GM12878 (cell line): ENCODE results near the gene GLP1R. TPM values are rescaled to one million over a fixed set of nuclear protein-coding genes. Genes with fewer than 3 reads are reported as not detected.

ENCODE experiments used
- ATAC-seq: fragments of 200-7000 bp; cut with Tn5 transposase; 3 replicates; pipeline ENCODE4 v1.9.1; 2020; ENCODE audit warnings: mild to moderate bottlenecking, moderate library complexity
- BruUV-seq: library from RNA; stranded (reverse); fragments of 400-500 nt; replicated peaks from 2 replicates; lab custom pipeline; 2021; lab: Mats Ljungman, UMichigan
- CTCF ChIA-PET: fragments of 300-600 bp; sonication (Branson Sonifier 250); formaldehyde crosslinking; extraction: SDS; loops from one replicate; lab custom pipeline; 2021; ENCODE audit warnings: inconsistent platforms; lab: Yijun Ruan, JAX
- POLR2A ChIA-PET: fragments of 350-600 bp; formaldehyde crosslinking; extraction: SDS; loops from one replicate; lab custom pipeline; 2021; ENCODE audit warnings: inconsistent platforms; lab: Charles Lee
- RAD21 ChIA-PET: fragments of 300-600 bp; sonication (Branson Sonifier 250); formaldehyde crosslinking; loops from one replicate; lab custom pipeline; 2023; ENCODE audit warnings: antibody characterized with exemption; ENCODE audit not compliant: unreplicated experiment; lab: Charles Lee
- SMC1A ChIA-PET: fragments of 300-600 bp; sonication (Branson Sonifier 250); formaldehyde crosslinking; loops from one replicate; lab custom pipeline; 2023; ENCODE audit not compliant: unreplicated experiment, uncharacterized antibody; lab: Charles Lee
- DNase-seq: peaks from one replicate; pipeline ENCODE4 v3.0.0-alpha.2; 2011; ENCODE audit warnings: low read depth, low spot score
- FAIRE-seq: peaks from 3 replicates; lab custom pipeline; 2011; peaks lifted over from hg19 to GRCh38; lab: Jason Lieb, UNC
- H2AFZ ChIP-seq: 2 replicates; pipeline ENCODE4 v1.6.0; 2011; ENCODE audit warnings: low read depth, low read length, control low read depth; ENCODE audit not compliant: control insufficient read depth
- H3K27ac ChIP-seq: 2 replicates; pipeline ENCODE4 v1.5.1; 2011; ENCODE audit warnings: control low read depth; ENCODE audit not compliant: control insufficient read depth, insufficient read depth
- H3K27me3 ChIP-seq, 2 experiments: replicated peaks in 1 of 2; 2 replicates each; pipeline versions ENCODE4 v1.6.0 to v1.6.1; 2011; ENCODE audit warnings: low read length in 1 of 2; ENCODE audit not compliant: control insufficient read depth in 2 of 2, insufficient read depth in 2 of 2
- H3K36me3 ChIP-seq, 2 experiments: 2 replicates each; pipeline ENCODE4 v1.5.1; 2011; ENCODE audit warnings: low read length in 1 of 2; ENCODE audit not compliant: control insufficient read depth in 2 of 2, insufficient read depth in 2 of 2
- H3K4me1 ChIP-seq: 2 replicates; pipeline ENCODE4 v1.6.1; 2011; ENCODE audit warnings: mild to moderate bottlenecking, low read length, moderate library complexity, mixed read lengths; ENCODE audit not compliant: control insufficient read depth, insufficient read depth
- H3K4me2 ChIP-seq: 2 replicates; pipeline ENCODE4 v1.6.0; 2011; ENCODE audit warnings: control low read depth; ENCODE audit not compliant: control insufficient read depth, insufficient read depth
- H3K4me3 ChIP-seq: fragments of 200-600 bp; sonication (generic); 2 replicates; pipeline ENCODE4 v1.5.1; 2016
- H3K79me2 ChIP-seq: 2 replicates; pipeline ENCODE4 v1.6.0; 2011; ENCODE audit warnings: low read length; ENCODE audit not compliant: control insufficient read depth, insufficient read depth
- H3K9ac ChIP-seq: 2 replicates; pipeline ENCODE4 v1.8.0; 2011; ENCODE audit warnings: low read length, control low read depth, mixed read lengths; ENCODE audit not compliant: control insufficient read depth, insufficient read depth
- H3K9me3 ChIP-seq: replicated peaks from 3 replicates; pipeline ENCODE4 v1.5.1; 2011; ENCODE audit warnings: mild to moderate bottlenecking, low read length; ENCODE audit not compliant: control insufficient read depth, insufficient read depth
- H4K20me1 ChIP-seq: 2 replicates; pipeline ENCODE4 v1.6.0; 2011; ENCODE audit not compliant: control insufficient read depth, insufficient read depth
- BCL3 ChIP-seq: IDR thresholded peaks from 2 replicates; pipeline ENCODE4 v1.6.1; 2011; ENCODE audit warnings: borderline replicate concordance, low read depth, mild to moderate bottlenecking, moderate library complexity, low read length; ENCODE audit not compliant: insufficient read depth, poor library complexity, severe bottlenecking
- CBFB ChIP-seq: IDR thresholded peaks from 2 replicates; pipeline ENCODE4 v1.6.1; 2016; ENCODE audit warnings: antibody characterized with exemption, low read depth
- CBX3 ChIP-seq: fragments of 200-600 bp; sonication (generic); IDR thresholded peaks from 2 replicates; pipeline ENCODE4 v1.6.1; 2016; ENCODE audit warnings: low read depth, borderline replicate concordance
- CHD2 ChIP-seq: IDR thresholded peaks from 2 replicates; pipeline ENCODE4 v1.6.1; 2011; ENCODE audit warnings: low read depth, low read length, improper control_type of control experiment, borderline replicate concordance
- E2F4 ChIP-seq: IDR thresholded peaks from 2 replicates; pipeline ENCODE4 v1.6.1; 2012; ENCODE audit warnings: low read depth, low read length, improper control_type of control experiment
- HCFC1 ChIP-seq: fragments of 150-350 bp; IDR thresholded peaks from 2 replicates; pipeline ENCODE4 v1.6.1; 2014; ENCODE audit warnings: low read length
- KAT2A ChIP-seq: conservative IDR thresholded peaks from 2 replicates; pipeline ENCODE4 v1.6.1; 2011; ENCODE audit warnings: low read depth, low read length; ENCODE audit not compliant: control insufficient read depth
- KDM1A ChIP-seq: fragments of 200-600 bp; sonication (generic); IDR thresholded peaks from 2 replicates; pipeline ENCODE4 v1.6.1; 2016; ENCODE audit warnings: borderline replicate concordance
- MYB ChIP-seq: fragments of 150-350 bp; IDR thresholded peaks from 2 replicates; pipeline ENCODE4 v1.6.1; 2014; ENCODE audit warnings: mild to moderate bottlenecking, low read depth, low read length, borderline replicate concordance
- SUZ12 ChIP-seq: fragments of 200-600 bp; sonication (generic); IDR thresholded peaks from one replicate; pipeline ENCODE4 v1.6.1; 2018; ENCODE audit warnings: antibody characterized with exemption, mild to moderate bottlenecking; ENCODE audit not compliant: unreplicated experiment
- ZZZ3 ChIP-seq: IDR thresholded peaks from 2 replicates; pipeline ENCODE4 v1.6.1; 2011; ENCODE audit warnings: low read depth; ENCODE audit not compliant: control insufficient read depth, insufficient read length
- WGBS: methylation state at CpG from one replicate; pipeline ENCODE4 v1.1.6; 2016; ENCODE audit warnings: low lambda C conversion rate; ENCODE audit not compliant: insufficient replicate concordance, insufficient coverage; ENCODE audit errors: missing lambda C conversion rate; 5-methylcytosine and 5-hydroxymethylcytosine counted together
- in situ Hi-C: fragments of 300-500 bp; cut with MboI; formaldehyde crosslinking; loops from 9 replicates; pipeline ENCODE4 v1.14.3; 2018; ENCODE audit warnings: mixed read lengths
- intact Hi-C: fragments of 100-400 bp; cut with micrococcal nuclease; formaldehyde crosslinking; loops from one replicate; pipeline ENCODE4 v1.14.2; 2022; ENCODE audit not compliant: unreplicated experiment
- polyA plus RNA-seq, 11 experiments: library from polyadenylated mRNA; depleted of rRNA in 4 of 11; unstranded in 6 of 11; stranded (reverse) in 5 of 11; fragments of >200 nt; fragmentation: Nextera tagmentation in 4 of 11; fragmentation: Illumina TruSeq in 1 of 11; extraction: Ambion mirVana in 4 of 11; extraction: Trizol in 1 of 11; gene quantifications; 1 replicate in 1 of 11; 2 replicates in 10 of 11; pipeline versions ENCODE4 v1.2.1 to v1.2.3, GENCODE V29; 2011 to 2016; ENCODE audit warnings: inconsistent platforms in 2 of 11, missing spikeins in 2 of 11, low read depth in 1 of 11
- total RNA-seq, 4 experiments: library from RNA; depleted of rRNA in 3 of 4; stranded (reverse); fragments of >200 nt in 3 of 4; fragmentation: Illumina TruSeq in 1 of 4; extraction: Trizol in 1 of 4; gene quantifications; 2 replicates each; pipeline versions ENCODE4 v1.2.1 to v1.2.3, GENCODE V29; 2013 to 2021
- TF ChIP-seq, protein P1 (sequence below): fragments of 450-650 bp; IDR thresholded peaks from 2 replicates; pipeline ENCODE4 v1.6.1; 2017; ENCODE audit warnings: mild to moderate bottlenecking, moderate library complexity
- TF ChIP-seq, protein P2 (sequence below): fragments of 450-650 bp; formaldehyde crosslinking; IDR thresholded peaks from 2 replicates; pipeline ENCODE4 v1.5.0; 2022; ENCODE audit warnings: mild to moderate bottlenecking, missing genetic modification characterization

GLP1R gene
- total and polyA plus RNA-seq, 10 of the 15 experiments (the other 5 are each of a cell fraction or from before 2014, with no cell fraction given), result 0.01 TPM; not detected in 9

GRCh38 chr6:39017547-39017880 lies 31.1 kb upstream of the GLP1R start:
- DNase-seq, result no peak
- H3K36me3 ChIP-seq, result no peaks in the 10 kb centered on the region
- intact Hi-C loops (no loop called here), in situ Hi-C loops (no loop called here)
- H2AFZ ChIP-seq, result no peak overlapping the region
- no TSS peak for BruUV-seq
- ChIA-PET CTCF (interaction anchor here (1.0 to 2.8 kb wide), 4 partner anchors 8 to 16 kb away, joined by 3 to 13 read pairs (median 6); no protein-coding TSS in a partner anchor), SMC1A (interaction anchor here (0.7 to 2.0 kb wide), 3 partner anchors 9 to 22 kb away, joined by 4 to 6 read pairs (median 5); no protein-coding TSS in a partner anchor), POLR2A (no interaction called here), RAD21 (no interaction called here)
- ATAC-seq, result no peak
- H3K27ac ChIP-seq, result no peak overlapping the region
- WGBS, result 55% methylated on average over 4 of the region's 4 CpGs
- no peaks in the 10 kb centered on the region for H3K79me2 ChIP-seq
- H4K20me1 ChIP-seq, result no peaks in the 10 kb centered on the region
- no peak overlapping the region for H3K9ac ChIP-seq
- no peak overlapping the region for H3K4me2 ChIP-seq
- no peak overlapping the region for H3K4me3 ChIP-seq
- H3K9me3 ChIP-seq, result no peaks in the 10 kb centered on the region; the same call in 2 of the 3 replicates
- FAIRE-seq, result no peak
- peaks cover 0 to 1% of the 10 kb centered on the region in 2 experiments; a peak in 2 of 4 replicates for H3K27me3 ChIP-seq
- no peaks in the 10 kb centered on the region for H3K4me1 ChIP-seq
- TF ChIP-seq HCFC1, result no peak
- TF ChIP-seq, protein P1, sequence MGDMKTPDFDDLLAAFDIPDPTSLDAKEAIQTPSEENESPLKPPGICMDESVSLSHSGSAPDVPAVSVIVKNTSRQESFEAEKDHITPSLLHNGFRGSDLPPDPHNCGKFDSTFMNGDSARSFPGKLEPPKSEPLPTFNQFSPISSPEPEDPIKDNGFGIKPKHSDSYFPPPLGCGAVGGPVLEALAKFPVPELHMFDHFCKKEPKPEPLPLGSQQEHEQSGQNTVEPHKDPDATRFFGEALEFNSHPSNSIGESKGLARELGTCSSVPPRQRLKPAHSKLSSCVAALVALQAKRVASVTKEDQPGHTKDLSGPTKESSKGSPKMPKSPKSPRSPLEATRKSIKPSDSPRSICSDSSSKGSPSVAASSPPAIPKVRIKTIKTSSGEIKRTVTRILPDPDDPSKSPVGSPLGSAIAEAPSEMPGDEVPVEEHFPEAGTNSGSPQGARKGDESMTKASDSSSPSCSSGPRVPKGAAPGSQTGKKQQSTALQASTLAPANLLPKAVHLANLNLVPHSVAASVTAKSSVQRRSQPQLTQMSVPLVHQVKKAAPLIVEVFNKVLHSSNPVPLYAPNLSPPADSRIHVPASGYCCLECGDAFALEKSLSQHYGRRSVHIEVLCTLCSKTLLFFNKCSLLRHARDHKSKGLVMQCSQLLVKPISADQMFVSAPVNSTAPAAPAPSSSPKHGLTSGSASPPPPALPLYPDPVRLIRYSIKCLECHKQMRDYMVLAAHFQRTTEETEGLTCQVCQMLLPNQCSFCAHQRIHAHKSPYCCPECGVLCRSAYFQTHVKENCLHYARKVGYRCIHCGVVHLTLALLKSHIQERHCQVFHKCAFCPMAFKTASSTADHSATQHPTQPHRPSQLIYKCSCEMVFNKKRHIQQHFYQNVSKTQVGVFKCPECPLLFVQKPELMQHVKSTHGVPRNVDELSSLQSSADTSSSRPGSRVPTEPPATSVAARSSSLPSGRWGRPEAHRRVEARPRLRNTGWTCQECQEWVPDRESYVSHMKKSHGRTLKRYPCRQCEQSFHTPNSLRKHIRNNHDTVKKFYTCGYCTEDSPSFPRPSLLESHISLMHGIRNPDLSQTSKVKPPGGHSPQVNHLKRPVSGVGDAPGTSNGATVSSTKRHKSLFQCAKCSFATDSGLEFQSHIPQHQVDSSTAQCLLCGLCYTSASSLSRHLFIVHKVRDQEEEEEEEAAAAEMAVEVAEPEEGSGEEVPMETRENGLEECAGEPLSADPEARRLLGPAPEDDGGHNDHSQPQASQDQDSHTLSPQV, result no peak
- TF ChIP-seq CBFB, result no peak
- TF ChIP-seq ZZZ3, result no peak
- no peak for TF ChIP-seq KAT2A
- TF ChIP-seq, protein P2, sequence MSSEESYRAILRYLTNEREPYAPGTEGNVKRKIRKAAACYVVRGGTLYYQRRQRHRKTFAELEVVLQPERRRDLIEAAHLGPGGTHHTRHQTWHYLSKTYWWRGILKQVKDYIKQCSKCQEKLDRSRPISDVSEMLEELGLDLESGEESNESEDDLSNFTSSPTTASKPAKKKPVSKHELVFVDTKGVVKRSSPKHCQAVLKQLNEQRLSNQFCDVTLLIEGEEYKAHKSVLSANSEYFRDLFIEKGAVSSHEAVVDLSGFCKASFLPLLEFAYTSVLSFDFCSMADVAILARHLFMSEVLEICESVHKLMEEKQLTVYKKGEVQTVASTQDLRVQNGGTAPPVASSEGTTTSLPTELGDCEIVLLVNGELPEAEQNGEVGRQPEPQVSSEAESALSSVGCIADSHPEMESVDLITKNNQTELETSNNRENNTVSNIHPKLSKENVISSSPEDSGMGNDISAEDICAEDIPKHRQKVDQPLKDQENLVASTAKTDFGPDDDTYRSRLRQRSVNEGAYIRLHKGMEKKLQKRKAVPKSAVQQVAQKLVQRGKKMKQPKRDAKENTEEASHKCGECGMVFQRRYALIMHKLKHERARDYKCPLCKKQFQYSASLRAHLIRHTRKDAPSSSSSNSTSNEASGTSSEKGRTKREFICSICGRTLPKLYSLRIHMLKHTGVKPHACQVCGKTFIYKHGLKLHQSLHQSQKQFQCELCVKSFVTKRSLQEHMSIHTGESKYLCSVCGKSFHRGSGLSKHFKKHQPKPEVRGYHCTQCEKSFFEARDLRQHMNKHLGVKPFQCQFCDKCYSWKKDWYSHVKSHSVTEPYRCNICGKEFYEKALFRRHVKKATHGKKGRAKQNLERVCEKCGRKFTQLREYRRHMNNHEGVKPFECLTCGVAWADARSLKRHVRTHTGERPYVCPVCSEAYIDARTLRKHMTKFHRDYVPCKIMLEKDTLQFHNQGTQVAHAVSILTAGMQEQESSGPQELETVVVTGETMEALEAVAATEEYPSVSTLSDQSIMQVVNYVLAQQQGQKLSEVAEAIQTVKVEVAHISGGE (CRISPR knock-in tag), result no peak
- no peak for TF ChIP-seq E2F4
- TF ChIP-seq CBX3, result no peak
- TF ChIP-seq BCL3, result no peak
- TF ChIP-seq SUZ12, result no peak
- TF ChIP-seq MYB, result no peak
- TF ChIP-seq CHD2, result no peak
- no peak for TF ChIP-seq KDM1A
